Measurements from ENCODE around the gene TFB1M.

The TFB1M gene

GRCh38 chr6:155245831-155246230, 68.5 kb downstream of the TFB1M start:
- TF ChIP-seq POLR2AphosphoS5 (IDR thresholded peaks at IDR 0.05; ENCODE audit: low read depth, low read length) = no peak
- TF ChIP-seq SIN3A (IDR thresholded peaks at IDR 0.05; ENCODE audit: borderline replicate concordance, insufficient read depth, low read length) = no peak
- no peak for TF ChIP-seq FOXP2 (optimal IDR thresholded peaks at IDR 0.05; ENCODE audit: borderline replicate concordance, extremely low read depth, extremely low read length, insufficient read depth)
- TF ChIP-seq, protein P1, sequence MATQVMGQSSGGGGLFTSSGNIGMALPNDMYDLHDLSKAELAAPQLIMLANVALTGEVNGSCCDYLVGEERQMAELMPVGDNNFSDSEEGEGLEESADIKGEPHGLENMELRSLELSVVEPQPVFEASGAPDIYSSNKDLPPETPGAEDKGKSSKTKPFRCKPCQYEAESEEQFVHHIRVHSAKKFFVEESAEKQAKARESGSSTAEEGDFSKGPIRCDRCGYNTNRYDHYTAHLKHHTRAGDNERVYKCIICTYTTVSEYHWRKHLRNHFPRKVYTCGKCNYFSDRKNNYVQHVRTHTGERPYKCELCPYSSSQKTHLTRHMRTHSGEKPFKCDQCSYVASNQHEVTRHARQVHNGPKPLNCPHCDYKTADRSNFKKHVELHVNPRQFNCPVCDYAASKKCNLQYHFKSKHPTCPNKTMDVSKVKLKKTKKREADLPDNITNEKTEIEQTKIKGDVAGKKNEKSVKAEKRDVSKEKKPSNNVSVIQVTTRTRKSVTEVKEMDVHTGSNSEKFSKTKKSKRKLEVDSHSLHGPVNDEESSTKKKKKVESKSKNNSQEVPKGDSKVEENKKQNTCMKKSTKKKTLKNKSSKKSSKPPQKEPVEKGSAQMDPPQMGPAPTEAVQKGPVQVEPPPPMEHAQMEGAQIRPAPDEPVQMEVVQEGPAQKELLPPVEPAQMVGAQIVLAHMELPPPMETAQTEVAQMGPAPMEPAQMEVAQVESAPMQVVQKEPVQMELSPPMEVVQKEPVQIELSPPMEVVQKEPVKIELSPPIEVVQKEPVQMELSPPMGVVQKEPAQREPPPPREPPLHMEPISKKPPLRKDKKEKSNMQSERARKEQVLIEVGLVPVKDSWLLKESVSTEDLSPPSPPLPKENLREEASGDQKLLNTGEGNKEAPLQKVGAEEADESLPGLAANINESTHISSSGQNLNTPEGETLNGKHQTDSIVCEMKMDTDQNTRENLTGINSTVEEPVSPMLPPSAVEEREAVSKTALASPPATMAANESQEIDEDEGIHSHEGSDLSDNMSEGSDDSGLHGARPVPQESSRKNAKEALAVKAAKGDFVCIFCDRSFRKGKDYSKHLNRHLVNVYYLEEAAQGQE (IDR thresholded peaks at IDR 0.05; ENCODE audit: insufficient read depth in 1 of 2, low read depth in 2 of 2, low read length in 2 of 2) = no peak
- no peak for TF ChIP-seq TAF1 (IDR thresholded peaks at IDR 0.05; ENCODE audit: borderline replicate concordance, insufficient read depth, low read length)

GRCh38 chr6:155245193-155245592, 69.1 kb downstream of the TFB1M start:
- TF ChIP-seq SIN3A (IDR thresholded peaks at IDR 0.05; ENCODE audit: borderline replicate concordance, insufficient read depth, low read length) (no peak), TAF1 (IDR thresholded peaks at IDR 0.05; ENCODE audit: borderline replicate concordance, insufficient read depth, low read length) (no peak), FOXP2 (optimal IDR thresholded peaks at IDR 0.05; ENCODE audit: borderline replicate concordance, extremely low read depth, extremely low read length, insufficient read depth) (no peak), POLR2AphosphoS5 (IDR thresholded peaks at IDR 0.05; ENCODE audit: low read depth, low read length) (no peak)
- TF ChIP-seq, protein P1 (IDR thresholded peaks at IDR 0.05; ENCODE audit: insufficient read depth in 1 of 2, low read depth in 2 of 2, low read length in 2 of 2) = no peak

GRCh38 chr6:155244434-155244833, 69.8 kb downstream of the TFB1M start:
- TF ChIP-seq TAF1 (IDR thresholded peaks at IDR 0.05; ENCODE audit: borderline replicate concordance, insufficient read depth, low read length) (no peak), POLR2AphosphoS5 (IDR thresholded peaks at IDR 0.05; ENCODE audit: low read depth, low read length) (no peak), SIN3A (IDR thresholded peaks at IDR 0.05; ENCODE audit: borderline replicate concordance, insufficient read depth, low read length) (no peak), FOXP2 (optimal IDR thresholded peaks at IDR 0.05; ENCODE audit: borderline replicate concordance, extremely low read depth, extremely low read length, insufficient read depth) (no peak)
- TF ChIP-seq, protein P1 (IDR thresholded peaks at IDR 0.05; ENCODE audit: insufficient read depth in 1 of 2, low read depth in 2 of 2, low read length in 2 of 2) = no peak

DNA sequence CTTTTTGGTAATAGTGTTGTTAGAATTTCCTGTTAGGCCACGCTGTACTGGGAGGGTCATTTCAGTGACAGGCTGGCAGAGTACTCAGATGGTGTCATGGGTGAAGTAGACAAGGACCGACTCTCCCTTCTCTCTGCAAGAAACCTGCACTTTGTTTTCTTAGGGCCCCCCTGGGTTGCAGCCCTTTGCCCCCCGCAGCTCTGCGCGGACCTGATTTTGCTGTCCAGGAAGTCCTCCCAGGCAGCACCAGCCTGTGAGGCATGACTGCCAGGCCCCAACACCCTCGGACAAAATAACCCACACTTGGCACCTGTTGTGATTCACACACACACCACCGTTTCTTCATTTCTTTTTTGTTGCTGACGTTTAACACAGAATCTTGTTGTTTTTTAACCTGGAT, 72.3 kb downstream of the TFB1M start:
- TF ChIP-seq SIN3A (IDR thresholded peaks at IDR 0.05; ENCODE audit: borderline replicate concordance, insufficient read depth, low read length) (no peak), TAF1 (IDR thresholded peaks at IDR 0.05; ENCODE audit: borderline replicate concordance, insufficient read depth, low read length) (no peak), POLR2AphosphoS5 (IDR thresholded peaks at IDR 0.05; ENCODE audit: low read depth, low read length) (no peak)
- TF ChIP-seq, protein P1 (IDR thresholded peaks at IDR 0.05; ENCODE audit: insufficient read depth in 1 of 2, low read depth in 2 of 2, low read length in 2 of 2) = no peak
